Trophoblast cell (in vitro differentiated cells and primary cell): ENCODE measurements around the gene HHATL.

Source experiments
- DNase-seq, 2 donors: peaks; one replicate each; pipeline ENCODE4 v3.0.0-alpha.2; 2016
- H2AFZ ChIP-seq: 2 replicates; pipeline ENCODE4 v1.6.1; 2013; ENCODE audit warnings: low read length, moderate library complexity, mild to moderate bottlenecking; ENCODE audit not compliant: insufficient read depth, poor library complexity
- H2AK5ac ChIP-seq: 2 replicates; pipeline ENCODE4 v1.6.1; 2013; ENCODE audit warnings: mild to moderate bottlenecking, low read length
- H2BK120ac ChIP-seq: 2 replicates; pipeline ENCODE4 v1.6.1; 2013; ENCODE audit warnings: low read length, mild to moderate bottlenecking, moderate library complexity; ENCODE audit not compliant: insufficient read depth, poor library complexity
- H2BK12ac ChIP-seq: 2 replicates; pipeline ENCODE4 v1.6.1; 2013; ENCODE audit warnings: mild to moderate bottlenecking, low read length, moderate library complexity
- H2BK5ac ChIP-seq: 2 replicates; pipeline ENCODE4 v1.6.1; 2013; ENCODE audit warnings: low read length, low read depth, moderate library complexity, mild to moderate bottlenecking; ENCODE audit not compliant: poor library complexity
- H3K14ac ChIP-seq: 2 replicates; pipeline ENCODE4 v1.6.1; 2013; ENCODE audit warnings: mild to moderate bottlenecking, low read length
- H3K18ac ChIP-seq: 2 replicates; pipeline ENCODE4 v1.6.1; 2013; ENCODE audit warnings: mild to moderate bottlenecking, low read length
- H3K23ac ChIP-seq: 2 replicates; pipeline ENCODE4 v1.6.1; 2013; ENCODE audit warnings: low read length
- H3K27ac ChIP-seq: 2 replicates; pipeline ENCODE4 v1.5.1; 2013; ENCODE audit warnings: low read depth, mild to moderate bottlenecking, inconsistent platforms, low read length, moderate library complexity
- H3K27me3 ChIP-seq: 2 replicates; pipeline ENCODE4 v1.6.1; 2013; ENCODE audit warnings: inconsistent platforms, mild to moderate bottlenecking, low read length, moderate library complexity; ENCODE audit not compliant: insufficient read depth
- H3K36me3 ChIP-seq, 2 experiments: 1 replicate in 1 of 2; 2 replicates in 1 of 2; pipeline ENCODE4 v1.6.1; 2013; ENCODE audit warnings: low read length in 2 of 2, mild to moderate bottlenecking in 2 of 2, moderate library complexity in 1 of 2; ENCODE audit not compliant: insufficient read depth in 2 of 2, control insufficient read depth in 1 of 2
- H3K4ac ChIP-seq: 2 replicates; pipeline ENCODE4 v1.6.1; 2013; ENCODE audit warnings: low read depth, mild to moderate bottlenecking, low read length, moderate library complexity
- H3K4me1 ChIP-seq, 2 experiments: 1 replicate in 1 of 2; 2 replicates in 1 of 2; pipeline ENCODE4 v1.6.1; 2013; ENCODE audit warnings: low read length in 2 of 2, mild to moderate bottlenecking in 2 of 2, moderate library complexity in 1 of 2; ENCODE audit not compliant: insufficient read depth in 2 of 2, control insufficient read depth in 1 of 2
- H3K4me2 ChIP-seq: 2 replicates; pipeline ENCODE4 v1.6.1; 2013; ENCODE audit warnings: inconsistent platforms, mild to moderate bottlenecking, low read length, moderate library complexity
- H3K4me3 ChIP-seq: 2 replicates; pipeline ENCODE4 v1.5.1; 2013; ENCODE audit warnings: mild to moderate bottlenecking, low read depth, low read length, inconsistent platforms
- H3K79me1 ChIP-seq: one replicate; pipeline ENCODE4 v1.6.1; 2013; ENCODE audit warnings: low read length
- H3K79me2 ChIP-seq: 2 replicates; pipeline ENCODE4 v1.6.1; 2013; ENCODE audit warnings: low read length, mild to moderate bottlenecking; ENCODE audit not compliant: control insufficient read depth, insufficient read depth, poor library complexity
- H3K9ac ChIP-seq: 2 replicates; pipeline ENCODE4 v1.6.1; 2013; ENCODE audit warnings: mild to moderate bottlenecking, low read length
- H3K9me3 ChIP-seq: 2 replicates; pipeline ENCODE4 v1.6.1; 2013; ENCODE audit warnings: low read depth, mild to moderate bottlenecking, control low read depth, inconsistent platforms, low read length; ENCODE audit not compliant: insufficient read depth
- H4K12ac ChIP-seq: 2 replicates; pipeline ENCODE4 v1.6.1; 2013; ENCODE audit warnings: low read depth, mild to moderate bottlenecking, low read length, moderate library complexity
- H4K8ac ChIP-seq: 2 replicates; pipeline ENCODE4 v1.6.1; 2013; ENCODE audit warnings: low read depth, mild to moderate bottlenecking, low read length, moderate library complexity
- H4K91ac ChIP-seq: one replicate; pipeline ENCODE4 v1.6.1; 2013; ENCODE audit warnings: low read depth, mild to moderate bottlenecking, low read length, moderate library complexity
- WGBS: extraction: QIAGEN DNeasy Blood & Tissue Kit; methylation state at CpG from one replicate; pipeline ENCODE4 v1.1.7; 2013; ENCODE audit warnings: missing lambda C conversion rate; ENCODE audit not compliant: insufficient read length, insufficient coverage; ENCODE audit errors: extremely low coverage; 5-methylcytosine and 5-hydroxymethylcytosine counted together

The HHATL gene

DNA sequence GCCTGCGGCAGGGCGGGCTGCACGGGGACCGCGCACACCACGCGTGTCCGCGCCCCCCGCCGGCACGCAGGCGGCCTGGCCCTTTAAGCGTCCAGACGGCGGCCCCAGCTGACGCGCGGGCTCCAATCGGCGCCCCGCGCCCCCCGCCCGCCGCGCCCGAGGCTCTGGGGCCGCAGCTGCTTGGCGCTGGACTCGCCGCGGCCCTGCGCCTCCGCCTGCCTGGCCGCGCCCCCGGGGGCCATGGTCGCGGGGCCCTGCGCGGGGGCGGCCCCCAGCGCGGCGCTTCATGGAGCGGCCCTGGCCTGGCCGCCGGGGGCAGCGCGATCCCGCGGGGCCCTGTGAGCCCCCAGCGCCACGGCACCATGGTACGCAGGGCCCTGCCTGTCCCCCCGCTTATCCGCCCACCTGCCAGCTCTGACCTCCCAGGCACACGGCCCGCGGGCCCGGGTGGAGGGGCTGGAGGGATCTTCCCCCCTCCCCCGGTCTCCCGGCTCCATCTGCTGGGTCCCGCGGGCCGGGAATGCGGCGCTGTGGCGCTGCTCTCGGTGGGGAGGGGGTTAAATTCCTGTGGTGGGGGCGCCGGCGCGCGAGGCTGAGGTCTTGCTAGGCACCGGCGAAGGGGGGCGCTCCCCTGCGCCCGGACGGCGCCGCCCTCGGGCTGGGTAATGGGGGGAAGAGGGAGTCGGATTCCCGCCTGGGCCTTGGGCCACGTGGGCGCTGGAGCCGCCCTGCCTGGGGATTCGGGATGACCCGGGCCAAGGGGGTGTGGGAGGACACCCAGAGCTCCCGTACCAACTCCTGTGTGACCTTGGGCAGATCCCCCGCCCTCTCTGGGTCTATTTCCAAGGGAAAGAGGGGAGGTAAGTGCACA is 48.0 kb downstream of the HHATL start:
- Histone ChIP-seq H3K4me1 (peaks cover 28 to 40% of the 10 kb centered on the region in 2 experiments), H3K4me3 (peak overlapping the region; percentile 77), H3K27ac (peak overlapping the region; percentile 50), H3K36me3 (peaks cover 15 to 18% of the 10 kb centered on the region in 2 experiments), H3K9me3 (peaks cover 2% of the 10 kb centered on the region), H4K12ac (peak overlapping the region; percentile 71), H3K4ac (peak overlapping the region; percentile 51), H3K9ac (peak overlapping the region; percentile 86), H3K23ac (no peak overlapping the region), H3K79me2 (peaks cover 10% of the 10 kb centered on the region), H3K18ac (peak overlapping the region; percentile 85), H2BK12ac (no peak overlapping the region), H2BK5ac (peak overlapping the region; percentile 77), H2AFZ (peak overlapping the region; percentile 21), H4K8ac (peak overlapping the region; percentile 91), H3K79me1 (peaks cover 20% of the 10 kb centered on the region), H2AK5ac (peak overlapping the region; percentile 27), H3K14ac (peak overlapping the region; percentile 81), H4K91ac (peak overlapping the region; percentile 94), H3K27me3 (no peaks in the 10 kb centered on the region), H2BK120ac (peak overlapping the region; percentile 91), H3K4me2 (peak overlapping the region; percentile 88)
- peak in 1 of 2 donors; percentile 35 for DNase-seq
- WGBS, result no CpG with 5 or more reads among the region's 94 CpGs

DNA sequence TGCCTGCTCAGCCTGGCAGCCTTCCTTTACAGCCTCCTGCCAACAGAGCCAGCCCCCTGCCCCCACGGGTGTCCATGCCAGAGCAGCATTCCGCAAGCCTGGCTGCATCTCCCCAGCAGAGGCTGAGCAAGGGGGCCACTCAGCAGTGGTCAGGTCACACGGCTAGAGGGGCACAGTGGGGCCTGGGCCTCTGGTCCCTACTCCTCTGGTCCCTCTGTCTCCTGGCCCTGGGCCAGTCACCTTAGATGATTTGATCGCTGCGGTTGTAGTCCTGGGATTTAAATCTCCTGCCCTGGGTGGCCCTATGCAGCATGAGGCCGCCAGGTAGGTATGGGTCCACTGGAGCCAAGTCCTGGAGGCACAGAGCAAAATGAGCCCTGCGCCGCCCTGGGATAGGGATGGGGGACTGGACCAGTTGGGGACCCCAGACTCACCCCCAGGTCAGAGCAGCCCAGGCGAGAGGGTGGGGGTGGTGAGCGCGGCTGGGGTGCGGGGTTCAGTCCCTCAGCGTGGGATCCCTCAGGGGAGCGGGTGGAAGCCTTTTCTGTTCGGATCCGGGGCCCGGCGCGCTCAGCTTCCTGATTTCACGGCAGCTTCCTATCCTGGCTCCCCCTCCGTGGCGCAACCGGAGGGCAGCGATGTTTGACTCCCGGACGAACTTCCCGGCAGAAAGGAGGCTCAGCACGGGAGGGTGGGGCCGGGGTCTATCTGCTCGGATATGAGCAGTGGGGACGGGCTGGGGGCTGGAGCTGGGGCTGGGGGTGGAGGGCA is 48.9 kb downstream of the HHATL start, which contains the start of gene ZBTB47:
ZBTB47 (plus strand) TSS at position 138 of the 771 bp plus-strand sequence. CDS start 4,659 bp downstream, outside the sequence.
- peak within 1 kb of the TSS; percentile 79 for H2BK5ac ChIP-seq
- peak within 1 kb of the TSS; percentile 33 for H2AFZ ChIP-seq
- no CpG with 5 or more reads among the region's 31 CpGs for WGBS
- H4K91ac ChIP-seq, result peak within 1 kb of the TSS; percentile 94
- H2AK5ac ChIP-seq, result peak within 1 kb of the TSS; percentile 74
- peaks cover 28 to 40% of the 10 kb centered on the region in 2 experiments for H3K4me1 ChIP-seq
- H4K12ac ChIP-seq, result peak within 1 kb of the TSS; percentile 71
- peaks cover 20% of the 10 kb centered on the region for H3K79me1 ChIP-seq
- H4K8ac ChIP-seq, result peak within 1 kb of the TSS; percentile 91
- H3K27me3 ChIP-seq, result no peaks in the 10 kb centered on the region
- H3K18ac ChIP-seq, result peak within 1 kb of the TSS; percentile 85
- H3K9me3 ChIP-seq, result peaks cover 2% of the 10 kb centered on the region
- H3K14ac ChIP-seq, result peak within 1 kb of the TSS; percentile 91
- H3K36me3 ChIP-seq, result peaks cover 11 to 13% of the 10 kb centered on the region in 2 experiments
- H3K4ac ChIP-seq, result peak within 1 kb of the TSS; percentile 84
- peak within 1 kb of the TSS; percentile 91 for H2BK120ac ChIP-seq
- H3K4me3 ChIP-seq, result peak within 1 kb of the TSS; percentile 77
- H3K4me2 ChIP-seq, result peak within 1 kb of the TSS; percentile 88
- H3K23ac ChIP-seq, result peak within 1 kb of the TSS; percentile 49
- peak; percentile 33 to 60 for DNase-seq
- peak within 1 kb of the TSS; percentile 31 for H2BK12ac ChIP-seq
- H3K9ac ChIP-seq, result peak within 1 kb of the TSS; percentile 86
- H3K79me2 ChIP-seq, result peaks cover 10% of the 10 kb centered on the region
- peak within 1 kb of the TSS; percentile 66 for H3K27ac ChIP-seq

DNA sequence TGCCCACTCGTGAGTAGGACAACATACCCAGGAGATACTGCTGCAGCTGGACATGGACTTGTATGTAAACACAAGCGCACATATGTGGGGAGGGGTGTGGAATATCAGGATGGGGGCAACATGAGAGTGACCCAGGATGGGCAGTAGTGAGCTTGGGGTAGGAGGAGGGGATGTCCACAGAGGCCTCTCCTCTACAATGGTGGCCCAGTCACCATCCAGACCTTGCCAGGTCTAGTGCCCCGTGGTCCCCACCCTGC is 49.4 kb downstream of the HHATL start:
- WGBS, result no CpG with 5 or more reads among the region's 3 CpGs
- Histone ChIP-seq H3K18ac (peak overlapping the region; percentile 80), H3K4me2 (peak overlapping the region; percentile 88), H4K8ac (peak overlapping the region; percentile 87), H2AK5ac (peak overlapping the region; percentile 74), H2BK120ac (peak overlapping the region; percentile 82), H3K79me2 (peaks cover 10% of the 10 kb centered on the region), H3K14ac (peak overlapping the region; percentile 91), H3K27me3 (no peaks in the 10 kb centered on the region), H3K23ac (peak overlapping the region; percentile 49), H3K9ac (peak overlapping the region; percentile 38), H3K79me1 (peaks cover 20% of the 10 kb centered on the region), H3K9me3 (peaks cover 2% of the 10 kb centered on the region), H2BK12ac (peak overlapping the region; percentile 31), H3K4me1 (peaks cover 28 to 40% of the 10 kb centered on the region in 2 experiments), H3K4me3 (peak overlapping the region; percentile 77), H4K12ac (peak overlapping the region; percentile 65), H4K91ac (peak overlapping the region; percentile 94), H2AFZ (peak overlapping the region; percentile 33), H3K4ac (peak overlapping the region; percentile 84), H2BK5ac (peak overlapping the region; percentile 79), H3K27ac (peak overlapping the region; percentile 43), H3K36me3 (peaks cover 6 to 8% of the 10 kb centered on the region in 2 experiments)
- no peak for DNase-seq

DNA sequence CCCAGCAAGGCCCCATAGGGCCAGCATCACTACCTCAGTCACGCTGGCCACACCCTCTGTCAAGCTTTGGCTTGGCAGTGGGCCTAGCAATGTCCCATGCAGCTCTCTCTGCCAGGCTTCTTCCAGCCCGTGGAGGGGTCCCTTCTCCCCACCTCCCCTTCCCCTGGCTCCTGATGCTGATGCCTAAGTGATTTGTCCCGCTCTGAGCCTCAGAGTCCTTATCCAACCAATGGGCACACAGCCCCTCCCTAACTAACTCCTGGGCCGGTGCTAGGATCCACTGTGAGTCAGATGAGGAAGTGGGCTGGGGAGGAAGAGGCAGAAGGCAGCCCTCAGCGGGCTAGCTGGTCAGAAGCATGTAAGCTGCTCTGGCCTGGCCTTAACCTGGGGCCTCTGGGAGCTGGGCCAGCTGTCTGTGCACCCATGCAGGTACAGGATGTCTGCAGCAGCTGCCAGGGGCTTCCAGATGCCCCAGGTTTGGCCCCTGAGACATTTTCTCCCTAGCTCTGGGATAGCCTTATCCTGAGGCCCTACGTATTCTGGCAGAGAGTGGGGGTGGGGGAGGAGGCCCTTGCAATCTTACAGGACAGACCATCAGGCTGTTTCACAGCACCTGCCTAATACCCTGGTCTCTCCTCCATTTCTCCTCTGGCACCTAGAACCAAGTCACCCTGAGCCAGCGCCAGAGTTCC is 49.8 kb downstream of the HHATL start:
- Histone ChIP-seq H3K4me3 (no peak overlapping the region), H3K79me2 (peaks cover 10% of the 10 kb centered on the region), H3K27ac (peak overlapping the region; percentile 66), H4K91ac (peak overlapping the region; percentile 94), H4K12ac (no peak overlapping the region), H3K9ac (peak overlapping the region; percentile 38), H3K18ac (no peak overlapping the region), H2AFZ (no peak overlapping the region), H4K8ac (no peak overlapping the region), H3K9me3 (peaks cover 2% of the 10 kb centered on the region), H3K4me1 (peaks cover 32 to 44% of the 10 kb centered on the region in 2 experiments), H3K79me1 (peaks cover 20% of the 10 kb centered on the region), H3K4me2 (peak overlapping the region; percentile 88), H3K4ac (no peak overlapping the region), H3K23ac (peak overlapping the region; percentile 49), H2BK12ac (peak overlapping the region; percentile 7), H2BK5ac (no peak overlapping the region), H3K36me3 (peaks cover 5 to 7% of the 10 kb centered on the region in 2 experiments), H2BK120ac (no peak overlapping the region), H3K14ac (peak overlapping the region; percentile 91), H3K27me3 (no peaks in the 10 kb centered on the region), H2AK5ac (peak overlapping the region; percentile 19)
- DNase-seq, result peak; percentile 55 to 60
- WGBS, result no CpG with 5 or more reads among the region's 7 CpGs
